IPS-18c (cell line): ENCODE data around the gene EIF6.

Experiments
- H3K4me3 ChIP-seq: 2 replicates; pipeline ENCODE4 v1.7.0; 2013; ENCODE audit warnings: low read depth, mild to moderate bottlenecking, low read length, moderate library complexity; ENCODE audit not compliant: insufficient read depth
- H3K9me3 ChIP-seq: one replicate; pipeline ENCODE4 v1.6.1; 2013; ENCODE audit warnings: mild to moderate bottlenecking, low read length, moderate library complexity; ENCODE audit not compliant: control insufficient read depth, insufficient read depth

The EIF6 gene

GRCh38 chr20:35284267-35284991 is at the start of gene EIF6:
EIF6 (minus strand) TSS chr20:35284772; CDS start chr20:35284487, 285 bp downstream.
- peak within 1 kb of the TSS; percentile 97 for H3K4me3 ChIP-seq
- H3K9me3 ChIP-seq, result no peaks in the 10 kb centered on the region

GRCh38 chr20:35333606-35334005 is 49.0 kb upstream of the EIF6 start:
- H3K9me3 ChIP-seq, result no peaks in the 10 kb centered on the region
- no peak overlapping the region for H3K4me3 ChIP-seq

- Histone ChIP-seq H3K9me3 (no peaks in the 10 kb centered on the region), H3K4me3 (no peak overlapping the region)
Measured at GRCh38 chr20:35332540-35333200, 48.1 kb upstream of the EIF6 start.

GRCh38 chr20:35329435-35330139 is 45.0 kb upstream of the EIF6 start:
- no peak overlapping the region for H3K4me3 ChIP-seq
- no peaks in the 10 kb centered on the region for H3K9me3 ChIP-seq

GRCh38 chr20:35328689-35329088 is 44.1 kb upstream of the EIF6 start:
- Histone ChIP-seq H3K9me3 (no peaks in the 10 kb centered on the region), H3K4me3 (no peak overlapping the region)

- no peaks in the 10 kb centered on the region for H3K9me3 ChIP-seq
- H3K4me3 ChIP-seq, result no peak overlapping the region
Measured at GRCh38 chr20:35328095-35328685, 43.6 kb upstream of the EIF6 start.

GRCh38 chr20:35327074-35327976 is 42.8 kb upstream of the EIF6 start:
- H3K9me3 ChIP-seq, result no peaks in the 10 kb centered on the region
- H3K4me3 ChIP-seq, result no peak overlapping the region

- Histone ChIP-seq H3K4me3 (no peak overlapping the region), H3K9me3 (no peaks in the 10 kb centered on the region)
Measured at GRCh38 chr20:35326740-35327073, 42.1 kb upstream of the EIF6 start.

- H3K4me3 ChIP-seq, result no peak overlapping the region
- H3K9me3 ChIP-seq, result no peaks in the 10 kb centered on the region
Measured at GRCh38 chr20:35326021-35326739, 41.6 kb upstream of the EIF6 start.

GRCh38 chr20:35325401-35325800 is 40.8 kb upstream of the EIF6 start:
- Histone ChIP-seq H3K4me3 (no peak overlapping the region), H3K9me3 (no peaks in the 10 kb centered on the region)

- Histone ChIP-seq H3K9me3 (no peaks in the 10 kb centered on the region), H3K4me3 (peak overlapping the region; percentile 3; the same call in 1 of the 2 replicates)
Measured at GRCh38 chr20:35320396-35321126, 36.0 kb upstream of the EIF6 start.

- no peaks in the 10 kb centered on the region for H3K9me3 ChIP-seq
- H3K4me3 ChIP-seq, result no peak overlapping the region
Measured at GRCh38 chr20:35319871-35320197, 35.3 kb upstream of the EIF6 start.

- no peaks in the 10 kb centered on the region for H3K9me3 ChIP-seq
- H3K4me3 ChIP-seq, result no peak overlapping the region
Measured at GRCh38 chr20:35319192-35319870, 34.8 kb upstream of the EIF6 start.

GRCh38 chr20:35318502-35319157 is 34.1 kb upstream of the EIF6 start:
- H3K9me3 ChIP-seq, result no peaks in the 10 kb centered on the region
- H3K4me3 ChIP-seq, result no peak overlapping the region
